ENCODE data around the gene EEF1AKMT3. TPM values are rescaled to one million over a fixed set of nuclear protein-coding genes. Genes with fewer than 3 reads are reported as not detected.
"Not testable (repeated sequence)": the region's sequence is repeated elsewhere in the genome, so short reads cannot be mapped to it uniquely, and the experiment has no call there.

The EEF1AKMT3 gene
- total RNA-seq, 1 donor from 2014 or later: 6.1 TPM

GRCh38 chr12:57810450-57810849 lies 38.0 kb downstream of the EEF1AKMT3 start:
- H3K9me3 Mint-ChIP-seq: no peaks in the 10 kb centered on the region
- H3K27me3 Mint-ChIP-seq: no peaks in the 10 kb centered on the region
- no peak for DNase-seq
- H3K4me3 Mint-ChIP-seq: no peak overlapping the region
- peaks cover 3% of the 10 kb centered on the region for H3K36me3 Mint-ChIP-seq (ENCODE audit: low read depth)
- peaks cover 2% of the 10 kb centered on the region for H3K4me1 Mint-ChIP-seq
- intact Hi-C loops (cut with micrococcal nuclease): no loop called here
- H3K27ac Mint-ChIP-seq: no peak overlapping the region

DNA sequence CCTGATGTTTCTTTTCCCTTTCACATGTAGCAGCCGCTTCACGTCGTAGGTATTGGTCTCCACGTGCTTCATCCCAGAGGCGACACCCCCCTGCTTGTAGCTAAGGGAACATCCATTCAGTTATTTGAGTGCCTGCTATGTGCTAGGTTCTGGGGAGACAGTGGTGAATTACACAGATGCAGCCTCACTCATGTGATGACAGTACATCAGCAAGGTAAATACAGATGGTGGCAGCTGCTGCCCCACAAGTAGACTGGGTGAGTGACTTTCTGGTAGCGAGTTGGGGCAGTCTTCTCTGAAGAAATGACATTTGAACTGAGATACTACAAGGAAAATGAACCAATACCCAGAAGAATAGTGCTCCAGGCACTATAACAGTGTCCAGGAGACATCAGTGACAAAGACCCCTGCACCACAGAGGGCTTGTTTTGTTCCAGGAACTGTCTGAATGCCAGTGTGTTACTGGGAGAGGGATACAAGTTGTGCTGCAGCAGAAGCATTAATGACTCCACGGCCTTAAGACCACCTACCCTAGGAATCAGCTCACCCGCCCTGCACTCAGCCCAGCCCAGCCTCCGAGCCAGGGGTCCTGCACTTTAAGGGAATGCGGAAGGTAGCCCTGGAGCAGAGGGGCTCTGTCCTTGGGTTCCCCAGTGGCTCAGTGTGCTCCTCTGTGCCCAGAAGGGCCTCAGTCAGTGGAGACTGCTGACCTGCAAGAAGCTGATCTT lies 38.8 kb downstream of the EEF1AKMT3 start:
- intact Hi-C loops (cut with micrococcal nuclease): no loop called here
- no peak for DNase-seq
- H3K36me3 Mint-ChIP-seq (ENCODE audit: low read depth): peaks cover 2% of the 10 kb centered on the region
- no peaks in the 10 kb centered on the region for H3K9me3 Mint-ChIP-seq
- peaks cover 2% of the 10 kb centered on the region for H3K4me1 Mint-ChIP-seq
- H3K27ac Mint-ChIP-seq: no peak overlapping the region
- no peak overlapping the region for H3K4me3 Mint-ChIP-seq
- no peaks in the 10 kb centered on the region for H3K27me3 Mint-ChIP-seq

DNA sequence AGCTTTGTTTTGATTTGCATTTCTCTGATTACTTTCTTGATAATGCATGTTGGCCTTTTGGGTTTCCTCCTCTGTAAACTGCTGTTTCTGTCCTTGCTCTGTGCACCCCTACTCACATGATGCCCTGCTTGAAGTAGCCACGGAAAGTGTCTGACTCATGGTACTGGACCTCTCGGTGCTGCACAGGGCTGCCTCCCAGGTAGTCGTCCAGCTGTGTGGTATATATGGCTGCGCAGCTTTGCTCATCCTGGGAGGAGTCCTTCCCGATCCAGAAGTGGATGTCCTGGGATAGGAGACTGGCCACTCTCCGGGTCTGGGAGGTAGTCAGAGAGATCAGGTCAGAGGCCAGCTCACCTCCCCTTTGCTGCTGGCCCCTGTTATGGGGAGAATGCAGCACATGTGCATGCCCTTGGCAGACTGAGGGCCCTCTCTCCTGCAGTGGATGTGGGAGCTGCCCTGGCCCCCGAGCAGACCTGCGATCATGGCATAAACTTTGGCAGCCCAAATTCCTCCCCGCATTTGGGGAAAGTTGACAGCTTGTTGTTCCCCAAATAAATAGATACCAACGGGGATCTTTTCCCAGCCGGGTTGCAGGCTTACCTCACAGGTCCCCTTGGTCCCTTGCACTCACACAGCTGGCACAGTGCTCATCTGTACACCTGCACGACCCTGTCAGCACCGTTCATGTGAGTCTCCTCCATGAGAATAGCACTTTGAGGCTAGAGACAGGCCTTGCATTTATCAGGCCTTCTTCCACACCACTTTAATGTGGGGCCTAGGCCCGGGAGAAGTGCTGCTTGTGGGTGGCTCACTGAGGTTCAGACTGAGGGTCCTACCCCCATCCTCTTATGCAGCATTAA lies 40.9 kb downstream of the EEF1AKMT3 start:
- Mint-ChIP-seq H3K4me1 (peaks cover 2% of the 10 kb centered on the region), H3K27ac (no peak overlapping the region), H3K9me3 (no peaks in the 10 kb centered on the region), H3K27me3 (no peaks in the 10 kb centered on the region), H3K36me3 (ENCODE audit: low read depth) (peaks cover 2% of the 10 kb centered on the region), H3K4me3 (no peak overlapping the region)
- intact Hi-C loops (cut with micrococcal nuclease): no loop called here
- DNase-seq: no peak

- Mint-ChIP-seq H3K4me3 (no peak overlapping the region), H3K27ac (no peak overlapping the region), H3K4me1 (peaks cover 2% of the 10 kb centered on the region), H3K27me3 (no peaks in the 10 kb centered on the region), H3K9me3 (no peaks in the 10 kb centered on the region), H3K36me3 (ENCODE audit: low read depth) (peaks cover 2% of the 10 kb centered on the region)
- intact Hi-C loops (cut with micrococcal nuclease): no loop called here
- no peak for DNase-seq
Measured at GRCh38 chr12:57813971-57814772, 41.8 kb downstream of the EEF1AKMT3 start.

DNA sequence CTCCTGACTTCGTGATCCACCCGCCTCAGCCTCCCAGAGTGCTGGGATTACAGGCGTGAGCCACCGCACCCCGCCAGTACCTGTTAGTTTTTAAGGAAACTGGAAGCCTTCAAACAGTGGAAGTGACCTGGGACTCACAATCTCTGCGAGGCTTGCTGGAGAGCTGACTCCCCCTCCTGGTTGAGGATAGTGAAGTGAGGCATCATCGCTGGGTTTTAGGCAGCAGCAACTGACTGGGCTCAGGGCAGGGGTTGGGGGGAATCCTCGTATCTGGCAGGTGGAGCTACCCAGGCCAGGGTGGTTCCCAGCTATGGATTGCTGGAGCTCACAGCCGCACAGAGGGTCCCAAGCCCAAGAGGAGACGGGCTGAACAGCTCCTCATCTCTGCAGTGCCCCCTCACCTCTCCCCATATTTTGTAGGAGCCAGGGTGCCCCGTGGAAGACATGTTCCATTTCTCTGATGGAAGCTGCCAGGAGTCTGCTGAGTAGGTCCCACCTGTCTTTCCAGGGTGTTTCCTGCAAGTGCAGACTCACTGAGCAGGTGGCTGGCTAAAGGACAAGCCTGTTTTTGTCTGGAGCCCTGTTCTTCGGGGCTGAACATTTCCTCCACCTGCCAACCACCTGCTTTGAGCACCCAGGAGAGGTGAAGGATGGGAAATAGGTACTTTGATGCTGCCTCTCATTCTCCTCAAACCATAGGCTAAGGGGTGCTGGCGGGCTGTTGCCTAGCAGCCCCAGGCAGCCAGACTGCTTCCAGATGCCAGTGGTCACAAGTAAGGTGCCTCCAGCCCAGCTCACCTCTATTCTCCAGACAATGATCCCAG lies 43.0 kb downstream of the EEF1AKMT3 start:
- Mint-ChIP-seq H3K36me3 (ENCODE audit: low read depth) (peaks cover 2% of the 10 kb centered on the region), H3K27me3 (no peaks in the 10 kb centered on the region), H3K4me1 (peaks cover 2% of the 10 kb centered on the region), H3K4me3 (no peak overlapping the region), H3K27ac (no peak overlapping the region), H3K9me3 (no peaks in the 10 kb centered on the region)
- intact Hi-C loops (cut with micrococcal nuclease): no loop called here
- no peak for DNase-seq

DNA sequence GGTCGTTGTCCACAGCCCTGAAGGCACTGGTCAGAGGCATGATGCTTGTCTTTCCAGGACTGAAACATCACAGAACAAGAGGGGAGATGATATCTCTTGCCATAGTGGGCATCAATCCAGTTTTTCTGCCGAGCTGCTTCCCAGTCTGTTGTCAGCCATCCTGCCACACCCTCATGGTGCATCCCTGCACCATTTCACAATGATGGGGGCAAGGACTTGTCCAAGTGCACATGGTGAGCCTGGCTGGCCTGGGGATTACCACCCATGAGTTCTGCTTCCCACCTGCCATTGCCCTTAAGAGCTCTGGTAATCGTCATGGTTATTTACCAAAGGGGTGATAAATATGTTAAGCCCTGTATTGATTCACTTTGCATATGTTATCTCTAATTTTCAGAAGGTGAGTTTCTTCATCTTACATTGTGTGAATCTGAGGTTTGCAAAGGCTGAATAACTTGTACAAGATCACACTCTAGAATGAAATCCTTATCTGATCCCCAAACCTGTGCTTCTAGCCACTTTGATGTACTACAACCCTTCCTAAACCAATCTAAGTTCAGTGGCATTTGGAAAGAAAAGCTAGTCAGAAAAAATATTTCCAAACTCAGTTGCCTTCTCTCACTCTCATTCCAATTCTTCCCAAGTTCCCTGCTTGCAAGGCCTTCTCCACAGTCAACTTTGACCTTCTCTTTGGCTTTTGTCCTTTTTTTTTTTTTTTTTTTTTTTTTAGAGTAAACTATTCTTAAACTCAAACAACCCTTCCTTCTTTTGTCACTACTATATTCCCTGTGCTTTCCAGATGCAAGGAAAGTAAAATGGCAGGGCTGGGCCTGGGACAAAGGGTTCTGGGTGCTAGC lies 43.8 kb downstream of the EEF1AKMT3 start:
- H3K27ac Mint-ChIP-seq: no peak overlapping the region
- no peak for DNase-seq
- H3K27me3 Mint-ChIP-seq: no peaks in the 10 kb centered on the region

DNA sequence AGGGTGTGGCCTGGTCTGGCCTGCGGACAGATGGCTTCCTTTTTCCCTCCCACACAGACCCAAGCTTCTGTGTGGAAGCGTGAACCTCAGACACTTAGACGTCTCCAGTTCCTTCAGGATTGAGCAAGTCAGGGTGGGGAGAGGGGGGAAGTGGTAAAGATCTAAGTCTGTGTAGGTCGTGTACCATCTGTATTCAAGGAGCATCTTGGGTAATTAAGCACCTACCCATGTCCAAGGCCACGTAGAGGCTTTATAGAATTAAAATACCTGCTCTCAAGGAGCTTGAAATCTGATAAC lies 44.4 kb downstream of the EEF1AKMT3 start:
- H3K27me3 Mint-ChIP-seq: no peaks in the 10 kb centered on the region
- no peaks in the 10 kb centered on the region for H3K9me3 Mint-ChIP-seq
- intact Hi-C loops (cut with micrococcal nuclease): no loop called here
- no peak for DNase-seq
- H3K36me3 Mint-ChIP-seq (ENCODE audit: low read depth): peaks cover 10% of the 10 kb centered on the region
- no peak overlapping the region for H3K27ac Mint-ChIP-seq
- peaks cover 1% of the 10 kb centered on the region for H3K4me1 Mint-ChIP-seq
- no peak overlapping the region for H3K4me3 Mint-ChIP-seq

More for the DNA sequence above, 43.8 kb downstream of the EEF1AKMT3 start:
- no peaks in the 10 kb centered on the region for H3K9me3 Mint-ChIP-seq
- no peak overlapping the region for H3K4me3 Mint-ChIP-seq
- H3K36me3 Mint-ChIP-seq (ENCODE audit: low read depth): peaks cover 7% of the 10 kb centered on the region
- intact Hi-C loops (cut with micrococcal nuclease): no loop called here
- peaks cover 2% of the 10 kb centered on the region for H3K4me1 Mint-ChIP-seq

- intact Hi-C loops (cut with micrococcal nuclease): no loop called here
- H3K9me3 Mint-ChIP-seq: no peaks in the 10 kb centered on the region
- H3K36me3 Mint-ChIP-seq (ENCODE audit: low read depth): peaks cover 13% of the 10 kb centered on the region
- no peaks in the 10 kb centered on the region for H3K4me1 Mint-ChIP-seq
- DNase-seq: no peak
- H3K4me3 Mint-ChIP-seq: no peak overlapping the region
- no peaks in the 10 kb centered on the region for H3K27me3 Mint-ChIP-seq
- no peak overlapping the region for H3K27ac Mint-ChIP-seq
Measured at GRCh38 chr12:57817261-57817989, 45.0 kb downstream of the EEF1AKMT3 start.

DNA sequence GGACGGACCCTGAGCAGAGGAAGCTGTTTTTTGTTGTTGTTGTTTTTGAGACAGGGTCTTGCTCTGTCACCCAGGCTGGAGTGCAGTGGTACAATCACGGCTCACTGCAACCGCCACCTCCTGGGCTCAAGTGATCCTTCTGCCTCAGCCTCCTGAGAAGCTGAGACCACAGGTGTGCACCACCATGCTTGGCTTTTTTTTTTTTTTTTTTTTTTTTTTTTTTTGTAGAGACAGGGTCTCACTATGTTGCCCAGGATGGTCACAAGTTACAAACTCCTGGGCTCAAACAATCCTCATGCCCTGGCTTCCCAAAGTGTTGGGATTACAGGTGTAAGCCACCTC lies 45.5 kb downstream of the EEF1AKMT3 start:
- H3K9me3 Mint-ChIP-seq; H3K4me3 Mint-ChIP-seq; intact Hi-C loops (cut with micrococcal nuclease); H3K27me3 Mint-ChIP-seq; H3K27ac Mint-ChIP-seq; DNase-seq; H3K4me1 Mint-ChIP-seq: not testable (repeated sequence)
- peaks cover 16% of the 10 kb centered on the region for H3K36me3 Mint-ChIP-seq (ENCODE audit: low read depth)

GRCh38 chr12:57820119-57820518 lies 47.7 kb downstream of the EEF1AKMT3 start:
- H3K27ac Mint-ChIP-seq; H3K27me3 Mint-ChIP-seq; H3K4me3 Mint-ChIP-seq; H3K9me3 Mint-ChIP-seq; DNase-seq; intact Hi-C loops (cut with micrococcal nuclease); H3K4me1 Mint-ChIP-seq: not testable (repeated sequence)
- peaks cover 27% of the 10 kb centered on the region for H3K36me3 Mint-ChIP-seq (ENCODE audit: low read depth)

GRCh38 chr12:57821015-57821414 lies 48.6 kb downstream of the EEF1AKMT3 start:
- H3K27ac Mint-ChIP-seq; intact Hi-C loops (cut with micrococcal nuclease); DNase-seq; H3K4me1 Mint-ChIP-seq; H3K4me3 Mint-ChIP-seq; H3K9me3 Mint-ChIP-seq; H3K27me3 Mint-ChIP-seq: not testable (repeated sequence)
- H3K36me3 Mint-ChIP-seq (ENCODE audit: low read depth): peaks cover 35% of the 10 kb centered on the region

DNA sequence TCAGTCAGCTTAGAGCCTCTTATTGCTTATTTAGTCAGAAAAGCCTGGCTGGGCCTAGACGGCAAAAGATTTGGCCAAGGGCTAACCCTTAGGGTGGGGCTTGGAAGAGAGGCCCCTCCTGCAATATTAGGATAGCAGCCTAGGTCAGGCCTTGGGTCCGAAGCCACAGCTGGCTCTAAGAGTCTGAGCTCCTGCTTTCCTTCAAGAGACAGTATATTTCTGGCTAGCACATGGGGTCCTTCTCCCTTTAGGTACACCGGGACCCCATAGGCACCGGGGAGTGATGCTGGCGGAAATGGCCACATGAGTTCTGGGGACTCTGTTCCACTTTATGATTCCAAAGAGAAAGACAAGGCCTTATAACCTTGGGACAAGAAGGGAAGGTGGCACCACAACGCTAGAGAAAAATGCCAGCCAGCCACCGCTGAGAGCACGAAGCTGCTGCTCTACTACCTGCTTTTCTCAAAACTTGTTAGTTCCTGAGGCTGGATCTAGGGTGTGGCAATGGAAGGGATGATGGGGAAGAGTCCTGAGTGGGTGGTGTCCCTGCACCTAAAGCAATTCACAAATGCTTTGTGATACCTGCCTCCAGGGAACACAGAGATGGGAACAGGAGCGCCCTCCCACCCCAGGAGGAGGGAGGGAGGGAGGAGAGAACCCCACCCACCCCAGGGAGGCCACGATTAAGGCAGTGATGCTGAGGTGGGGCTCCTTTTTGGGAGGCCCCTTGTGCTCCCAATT lies 49.2 kb downstream of the EEF1AKMT3 start:
- H3K4me3 Mint-ChIP-seq: no peak overlapping the region
- H3K36me3 Mint-ChIP-seq (ENCODE audit: low read depth): peaks cover 35% of the 10 kb centered on the region
- intact Hi-C loops (cut with micrococcal nuclease): no loop called here
- H3K27me3 Mint-ChIP-seq: no peaks in the 10 kb centered on the region
- H3K9me3 Mint-ChIP-seq: no peaks in the 10 kb centered on the region
- no peaks in the 10 kb centered on the region for H3K4me1 Mint-ChIP-seq
- DNase-seq: no peak
- H3K27ac Mint-ChIP-seq: no peak overlapping the region
